ENCODE results near the gene STARD5.

The STARD5 gene

DNA sequence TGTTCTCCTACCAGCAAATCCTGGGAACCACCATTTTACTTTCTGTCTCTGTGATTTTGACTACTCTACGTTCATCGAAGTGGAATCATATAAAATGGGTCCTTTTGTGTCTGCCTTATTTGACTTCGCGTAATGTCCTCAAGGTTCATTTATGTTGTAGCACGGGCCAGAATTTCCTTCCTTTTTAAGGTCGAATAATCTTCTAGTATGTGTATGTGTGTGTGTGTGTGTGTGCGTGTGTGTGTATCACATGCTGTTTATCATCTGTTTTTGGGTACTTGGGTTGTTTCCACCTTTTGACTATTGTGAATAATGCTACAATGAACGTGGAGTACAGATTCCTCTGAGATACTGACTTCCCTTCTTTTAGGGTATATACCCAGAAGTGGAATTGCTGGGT is 35.3 kb downstream of the STARD5 start:
- Histone ChIP-seq H4K20me1 (ENCODE audit: control insufficient read depth, insufficient read depth, low read depth, low read length) (no peaks in the 10 kb centered on the region), H3K4me1 (ENCODE audit: control insufficient read depth, low read length) (peaks cover 88% of the 10 kb centered on the region), H3K36me3 (ENCODE audit: control insufficient read depth, low read length) (no peaks in the 10 kb centered on the region), H3F3A (ENCODE audit: control insufficient read depth, insufficient read depth) (peaks cover 9% of the 10 kb centered on the region), H3K27ac (ENCODE audit: low read depth, low read length) (no peak overlapping the region), H3K4me3 (ENCODE audit: low read length) (no peak overlapping the region), H3K79me2 (ENCODE audit: control insufficient read depth, low read length) (no peaks in the 10 kb centered on the region), H3K9me2 (replicated peaks; ENCODE audit: control insufficient read depth, low read length) (no peaks in the 10 kb centered on the region), H3K9me3 (ENCODE audit: control insufficient read depth, insufficient read depth, low read length) (no peaks in the 10 kb centered on the region), H3K4me2 (ENCODE audit: low read length) (no peak overlapping the region), H3K27me3 (ENCODE audit: control insufficient read depth, low read length) (no peaks in the 10 kb centered on the region)
- TF ChIP-seq, protein P1, sequence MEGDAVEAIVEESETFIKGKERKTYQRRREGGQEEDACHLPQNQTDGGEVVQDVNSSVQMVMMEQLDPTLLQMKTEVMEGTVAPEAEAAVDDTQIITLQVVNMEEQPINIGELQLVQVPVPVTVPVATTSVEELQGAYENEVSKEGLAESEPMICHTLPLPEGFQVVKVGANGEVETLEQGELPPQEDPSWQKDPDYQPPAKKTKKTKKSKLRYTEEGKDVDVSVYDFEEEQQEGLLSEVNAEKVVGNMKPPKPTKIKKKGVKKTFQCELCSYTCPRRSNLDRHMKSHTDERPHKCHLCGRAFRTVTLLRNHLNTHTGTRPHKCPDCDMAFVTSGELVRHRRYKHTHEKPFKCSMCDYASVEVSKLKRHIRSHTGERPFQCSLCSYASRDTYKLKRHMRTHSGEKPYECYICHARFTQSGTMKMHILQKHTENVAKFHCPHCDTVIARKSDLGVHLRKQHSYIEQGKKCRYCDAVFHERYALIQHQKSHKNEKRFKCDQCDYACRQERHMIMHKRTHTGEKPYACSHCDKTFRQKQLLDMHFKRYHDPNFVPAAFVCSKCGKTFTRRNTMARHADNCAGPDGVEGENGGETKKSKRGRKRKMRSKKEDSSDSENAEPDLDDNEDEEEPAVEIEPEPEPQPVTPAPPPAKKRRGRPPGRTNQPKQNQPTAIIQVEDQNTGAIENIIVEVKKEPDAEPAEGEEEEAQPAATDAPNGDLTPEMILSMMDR (IDR thresholded peaks at IDR 0.05; ENCODE audit: low read depth, low read length, poor library complexity, severe bottlenecking): no peak
- no peak for TF ChIP-seq EZH2phosphoT487 (IDR thresholded peaks at IDR 0.05; ENCODE audit: borderline replicate concordance, low read length)

DNA sequence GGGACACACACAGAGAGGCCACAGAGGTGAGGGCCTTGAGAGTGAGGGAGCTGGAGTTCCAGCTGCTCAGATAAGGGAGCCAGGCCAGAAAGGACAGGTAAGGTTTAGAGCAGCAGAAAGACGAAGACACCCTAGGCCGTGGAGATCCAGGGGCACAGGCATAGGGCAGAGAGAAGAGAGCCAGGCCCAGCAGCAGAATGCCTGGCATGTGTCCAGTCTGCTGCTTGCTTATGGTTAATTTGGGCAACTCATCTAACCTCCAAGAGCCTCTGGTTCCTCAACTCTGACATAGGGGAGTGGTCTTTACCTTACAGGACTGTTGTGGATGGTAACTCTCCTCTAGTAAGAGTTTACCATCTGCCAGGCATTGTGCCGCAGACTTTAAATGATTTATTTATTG is 35.9 kb downstream of the STARD5 start:
- no peak overlapping the region for H3K4me2 ChIP-seq (ENCODE audit: low read length)
- no peaks in the 10 kb centered on the region for H3K27me3 ChIP-seq (ENCODE audit: control insufficient read depth, low read length)
- H3K9me2 ChIP-seq (replicated peaks; ENCODE audit: control insufficient read depth, low read length): no peaks in the 10 kb centered on the region
- H3K27ac ChIP-seq (ENCODE audit: low read depth, low read length): no peak overlapping the region
- no peaks in the 10 kb centered on the region for H3K36me3 ChIP-seq (ENCODE audit: control insufficient read depth, low read length)
- no peaks in the 10 kb centered on the region for H3K9me3 ChIP-seq (ENCODE audit: control insufficient read depth, insufficient read depth, low read length)
- H3F3A ChIP-seq (ENCODE audit: control insufficient read depth, insufficient read depth): peaks cover 4% of the 10 kb centered on the region
- H4K20me1 ChIP-seq (ENCODE audit: control insufficient read depth, insufficient read depth, low read depth, low read length): no peaks in the 10 kb centered on the region
- TF ChIP-seq, protein P1 (IDR thresholded peaks at IDR 0.05; ENCODE audit: low read depth, low read length, poor library complexity, severe bottlenecking): no peak
- TF ChIP-seq EZH2phosphoT487 (IDR thresholded peaks at IDR 0.05; ENCODE audit: borderline replicate concordance, low read length): no peak
- no peak overlapping the region for H3K4me3 ChIP-seq (ENCODE audit: low read length)
- peaks cover 82% of the 10 kb centered on the region for H3K4me1 ChIP-seq (ENCODE audit: control insufficient read depth, low read length)
- no peaks in the 10 kb centered on the region for H3K79me2 ChIP-seq (ENCODE audit: control insufficient read depth, low read length)

DNA sequence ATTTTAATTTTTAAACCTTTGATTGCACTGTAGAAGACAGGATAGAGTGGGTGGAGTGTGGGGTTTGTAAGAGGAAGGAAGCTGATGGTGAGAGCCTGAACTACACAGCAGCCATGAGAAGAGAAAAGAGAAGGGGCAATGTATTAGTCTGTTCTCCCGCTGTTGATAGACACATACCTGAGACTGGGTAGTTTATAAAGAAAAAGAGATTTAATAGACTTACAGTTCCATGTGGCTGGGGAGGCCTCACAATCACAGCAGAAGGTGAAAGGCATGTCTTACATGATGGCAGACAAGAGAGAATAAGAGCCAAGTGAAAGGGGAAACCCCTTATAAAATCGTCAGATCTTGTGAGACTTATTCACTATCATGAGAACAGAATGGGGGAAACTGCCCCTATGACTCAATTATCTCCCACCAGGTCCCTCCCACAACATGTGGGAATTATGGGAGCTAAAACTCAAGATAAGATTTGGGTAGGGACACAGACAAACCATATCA is 37.3 kb downstream of the STARD5 start:
- no peaks in the 10 kb centered on the region for H3K9me2 ChIP-seq (replicated peaks; ENCODE audit: control insufficient read depth, low read length)
- no peak overlapping the region; the same call in 1 of the 2 replicates for H3K4me3 ChIP-seq (ENCODE audit: low read length)
- H3K9me3 ChIP-seq (ENCODE audit: control insufficient read depth, insufficient read depth, low read length): no peaks in the 10 kb centered on the region
- peak overlapping the region; percentile 68 for H3K4me2 ChIP-seq (ENCODE audit: low read length)
- H3K79me2 ChIP-seq (ENCODE audit: control insufficient read depth, low read length): no peaks in the 10 kb centered on the region
- H3K36me3 ChIP-seq (ENCODE audit: control insufficient read depth, low read length): no peaks in the 10 kb centered on the region
- H3K27ac ChIP-seq (ENCODE audit: low read depth, low read length): 0 out of 2 replicates have a peak overlapping the region, but pooled peaks have one; percentile 51
- no peaks in the 10 kb centered on the region; the same call in 1 of the 2 replicates for H3F3A ChIP-seq (ENCODE audit: control insufficient read depth, insufficient read depth)
- TF ChIP-seq, protein P1 (IDR thresholded peaks at IDR 0.05; ENCODE audit: low read depth, low read length, poor library complexity, severe bottlenecking): no peak
- no peak for TF ChIP-seq EZH2phosphoT487 (IDR thresholded peaks at IDR 0.05; ENCODE audit: borderline replicate concordance, low read length)
- H4K20me1 ChIP-seq (ENCODE audit: control insufficient read depth, insufficient read depth, low read depth, low read length): no peaks in the 10 kb centered on the region
- H3K4me1 ChIP-seq (ENCODE audit: control insufficient read depth, low read length): peaks cover 68% of the 10 kb centered on the region
- no peaks in the 10 kb centered on the region for H3K27me3 ChIP-seq (ENCODE audit: control insufficient read depth, low read length)

Data from DOHH2 (cell line).